Measurements from ENCODE around the gene OPALIN.

OPALIN gene

DNA sequence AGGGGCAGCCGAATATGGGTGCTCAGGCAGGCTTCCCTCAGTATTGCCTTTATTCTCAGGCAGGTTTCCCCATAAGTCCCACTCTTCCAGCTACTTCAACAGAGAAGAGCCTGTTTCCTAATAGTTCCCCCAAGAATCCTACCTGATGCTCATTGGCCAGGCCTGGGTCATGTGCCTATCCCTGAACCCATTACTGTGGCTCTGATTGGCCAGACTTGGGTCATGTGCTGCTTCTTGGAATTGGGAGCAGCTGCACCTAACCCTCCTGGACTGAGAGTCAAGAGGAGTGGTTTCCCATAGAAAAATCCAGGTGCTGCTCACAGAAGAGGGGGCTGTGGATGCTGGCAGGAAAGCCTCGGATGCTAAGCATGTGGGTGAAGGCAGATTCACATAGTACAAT is 21.7 kb downstream of the OPALIN start:
- TF ChIP-seq, protein P1, sequence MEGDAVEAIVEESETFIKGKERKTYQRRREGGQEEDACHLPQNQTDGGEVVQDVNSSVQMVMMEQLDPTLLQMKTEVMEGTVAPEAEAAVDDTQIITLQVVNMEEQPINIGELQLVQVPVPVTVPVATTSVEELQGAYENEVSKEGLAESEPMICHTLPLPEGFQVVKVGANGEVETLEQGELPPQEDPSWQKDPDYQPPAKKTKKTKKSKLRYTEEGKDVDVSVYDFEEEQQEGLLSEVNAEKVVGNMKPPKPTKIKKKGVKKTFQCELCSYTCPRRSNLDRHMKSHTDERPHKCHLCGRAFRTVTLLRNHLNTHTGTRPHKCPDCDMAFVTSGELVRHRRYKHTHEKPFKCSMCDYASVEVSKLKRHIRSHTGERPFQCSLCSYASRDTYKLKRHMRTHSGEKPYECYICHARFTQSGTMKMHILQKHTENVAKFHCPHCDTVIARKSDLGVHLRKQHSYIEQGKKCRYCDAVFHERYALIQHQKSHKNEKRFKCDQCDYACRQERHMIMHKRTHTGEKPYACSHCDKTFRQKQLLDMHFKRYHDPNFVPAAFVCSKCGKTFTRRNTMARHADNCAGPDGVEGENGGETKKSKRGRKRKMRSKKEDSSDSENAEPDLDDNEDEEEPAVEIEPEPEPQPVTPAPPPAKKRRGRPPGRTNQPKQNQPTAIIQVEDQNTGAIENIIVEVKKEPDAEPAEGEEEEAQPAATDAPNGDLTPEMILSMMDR (IDR thresholded peaks at IDR 0.05; ENCODE audit: borderline replicate concordance, control extremely low read depth, extremely low read depth, insufficient read depth, missing control alignments): no peak
- no peak for DNase-seq (ENCODE audit: low spot score)
- in situ Hi-C loops (cut with MboI; ENCODE audit: low sequenced_read_pairs, unreplicated experiment): no loop called here

DNA sequence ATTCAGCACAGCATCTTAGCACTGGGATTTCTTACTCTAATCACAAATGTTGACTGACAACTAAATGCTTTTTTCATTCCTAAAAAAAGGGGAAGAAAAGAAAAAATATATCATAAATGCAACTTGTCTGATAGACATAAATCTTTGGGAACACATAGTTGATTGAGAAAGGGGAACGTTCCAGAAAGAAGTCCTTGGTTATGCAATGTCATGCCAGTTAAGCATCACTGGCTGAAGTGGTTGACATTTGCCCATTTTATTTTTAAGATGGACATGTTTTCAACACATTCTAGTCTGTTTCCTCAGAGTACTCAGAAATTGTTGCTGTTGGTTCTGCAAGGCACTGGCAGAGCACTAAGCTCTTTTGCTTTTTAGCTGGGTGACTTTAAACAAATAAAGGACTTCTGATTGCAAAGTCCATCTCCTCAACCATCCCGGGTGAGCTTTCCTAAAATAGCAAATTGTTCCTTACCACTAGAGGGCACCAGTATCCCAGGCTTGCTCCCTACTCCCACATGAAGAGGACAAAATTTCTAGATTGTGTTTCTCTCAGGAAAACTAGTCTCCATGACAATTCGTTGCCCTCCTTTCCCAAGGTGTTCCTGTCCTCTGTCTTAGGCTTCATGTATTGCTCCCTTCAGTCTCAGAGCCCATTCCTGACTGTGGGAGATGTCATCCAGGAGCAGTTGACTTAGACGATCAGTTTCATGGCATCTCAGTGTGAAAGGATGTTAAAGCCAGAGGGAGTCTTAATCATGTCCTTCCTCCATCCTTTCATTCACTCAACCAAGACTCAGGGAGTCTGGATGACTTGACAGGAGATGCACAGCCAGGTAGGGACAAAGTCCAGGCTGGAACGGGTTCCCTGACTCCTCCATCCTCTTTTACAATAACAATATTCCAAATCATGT is 23.9 kb downstream of the OPALIN start:
- DNase-seq (ENCODE audit: low spot score): peak; percentile 21
- in situ Hi-C loops (cut with MboI; ENCODE audit: low sequenced_read_pairs, unreplicated experiment): no loop called here
- TF ChIP-seq, protein P1 (IDR thresholded peaks at IDR 0.05; ENCODE audit: borderline replicate concordance, control extremely low read depth, extremely low read depth, insufficient read depth, missing control alignments): peak; percentile 59

- no peak for DNase-seq (ENCODE audit: low spot score)
- TF ChIP-seq, protein P1 (IDR thresholded peaks at IDR 0.05; ENCODE audit: borderline replicate concordance, control extremely low read depth, extremely low read depth, insufficient read depth, missing control alignments): no peak
- in situ Hi-C loops (cut with MboI; ENCODE audit: low sequenced_read_pairs, unreplicated experiment): no loop called here
These were observed 25.7 kb downstream of the OPALIN start for GRCh38 chr10:96333101-96333500.

- in situ Hi-C loops (cut with MboI; ENCODE audit: low sequenced_read_pairs, unreplicated experiment): no loop called here
- TF ChIP-seq, protein P1 (IDR thresholded peaks at IDR 0.05; ENCODE audit: borderline replicate concordance, control extremely low read depth, extremely low read depth, insufficient read depth, missing control alignments): no peak
- no peak for DNase-seq (ENCODE audit: low spot score)
These were observed 31.3 kb downstream of the OPALIN start for GRCh38 chr10:96327462-96327861.

DNA sequence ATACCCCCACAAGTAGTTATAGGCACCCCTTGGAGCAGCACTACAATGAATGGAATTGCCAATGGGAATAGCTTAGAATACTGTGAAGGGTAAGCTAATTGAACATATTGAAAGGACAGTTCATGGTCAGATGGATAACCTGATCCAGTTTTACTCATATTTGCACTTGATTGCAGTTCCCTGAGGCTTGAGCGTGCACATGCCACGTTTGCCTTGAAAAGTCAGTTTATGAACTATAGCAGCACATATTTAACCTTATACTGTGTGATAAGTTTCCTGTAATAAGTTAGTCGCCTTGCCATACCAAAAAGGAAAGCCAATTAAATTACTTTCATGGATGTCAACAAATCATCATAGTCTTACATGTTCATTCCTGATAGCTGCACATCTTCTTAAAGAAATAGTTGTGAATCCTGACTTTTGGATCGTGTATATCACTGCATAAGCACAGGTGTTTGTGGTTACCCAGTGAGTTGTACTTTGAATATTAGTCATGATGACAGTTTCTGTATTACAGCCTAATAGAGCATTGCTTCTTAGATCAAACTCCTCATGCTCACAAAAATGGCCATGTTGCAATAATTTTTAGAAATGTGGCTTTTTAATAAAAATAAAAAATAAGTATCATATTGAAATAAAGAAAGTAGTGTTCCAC is 33.0 kb downstream of the OPALIN start:
- in situ Hi-C loops (cut with MboI; ENCODE audit: low sequenced_read_pairs, unreplicated experiment): no loop called here
- DNase-seq (ENCODE audit: low spot score): peak; percentile 52
- TF ChIP-seq, protein P1 (IDR thresholded peaks at IDR 0.05; ENCODE audit: borderline replicate concordance, control extremely low read depth, extremely low read depth, insufficient read depth, missing control alignments): no peak

GRCh38 chr10:96324447-96324846 is 34.4 kb downstream of the OPALIN start:
- TF ChIP-seq, protein P1 (IDR thresholded peaks at IDR 0.05; ENCODE audit: borderline replicate concordance, control extremely low read depth, extremely low read depth, insufficient read depth, missing control alignments): peak; percentile 10
- in situ Hi-C loops (cut with MboI; ENCODE audit: low sequenced_read_pairs, unreplicated experiment): no loop called here
- no peak for DNase-seq (ENCODE audit: low spot score)

All from GM13976 (cell line).